GM12874 (cell line): Measurements from ENCODE around the gene SERPINH1.

Experiments used
- CTCF ChIP-seq: IDR thresholded peaks from 2 replicates; pipeline ENCODE4 v1.5.1; 2011; ENCODE audit warnings: low read depth, mild to moderate bottlenecking, control low read depth, low read length, moderate library complexity; ENCODE audit not compliant: insufficient read depth

The SERPINH1 gene

GRCh38 chr11:75553182-75553581, 8.9 kb upstream of the SERPINH1 start:
- TF ChIP-seq CTCF = no peak

GRCh38 chr11:75553889-75554257, 8.2 kb upstream of the SERPINH1 start:
- TF ChIP-seq CTCF = no peak

- no peak for TF ChIP-seq CTCF
Measured at GRCh38 chr11:75554258-75555022, 7.6 kb upstream of the SERPINH1 start.

- TF ChIP-seq CTCF = no peak
Measured at GRCh38 chr11:75555079-75555811, 6.8 kb upstream of the SERPINH1 start.

- TF ChIP-seq CTCF = no peak
Measured at GRCh38 chr11:75556275-75556674, 5.8 kb upstream of the SERPINH1 start.

- TF ChIP-seq CTCF = no peak
Measured at GRCh38 chr11:75557666-75558494, 4.2 kb upstream of the SERPINH1 start.

GRCh38 chr11:75558939-75559843, 2.9 kb upstream of the SERPINH1 start:
- no peak for TF ChIP-seq CTCF
